HG02943 (cell line): ENCODE results near the gene KIF27.
"Not testable (repeated sequence)": the region's sequence is repeated elsewhere in the genome, so short reads cannot be mapped to it uniquely, and the experiment has no call there.

Source experiments
- ATAC-seq: cut with Tn5 transposase; IDR thresholded peaks from one replicate; pipeline ENCODE4 v1.9.1; 2021; ENCODE audit warnings: mild to moderate bottlenecking, low read depth, moderate library complexity; ENCODE audit not compliant: unreplicated experiment

KIF27 gene

DNA sequence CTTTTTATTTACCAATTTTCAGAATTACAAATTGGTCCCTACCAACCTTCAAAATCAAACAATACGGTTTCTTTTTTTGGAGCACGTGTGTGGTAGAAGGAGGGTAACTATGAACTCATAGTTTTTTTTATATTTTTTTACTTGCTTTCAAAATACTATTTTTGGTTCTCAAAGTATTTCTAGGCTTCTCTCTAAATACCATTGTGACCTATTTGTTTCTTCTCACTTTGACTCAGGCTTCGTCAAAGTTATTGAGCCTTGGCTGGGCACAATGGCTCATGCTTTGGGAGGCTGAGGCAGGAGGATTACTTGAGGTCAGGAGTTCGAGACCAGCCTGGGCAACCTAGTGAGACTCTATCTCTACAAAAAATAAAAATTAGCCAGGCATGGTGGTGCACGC, 11.6 kb upstream of the KIF27 start:
- no peak for ATAC-seq

DNA sequence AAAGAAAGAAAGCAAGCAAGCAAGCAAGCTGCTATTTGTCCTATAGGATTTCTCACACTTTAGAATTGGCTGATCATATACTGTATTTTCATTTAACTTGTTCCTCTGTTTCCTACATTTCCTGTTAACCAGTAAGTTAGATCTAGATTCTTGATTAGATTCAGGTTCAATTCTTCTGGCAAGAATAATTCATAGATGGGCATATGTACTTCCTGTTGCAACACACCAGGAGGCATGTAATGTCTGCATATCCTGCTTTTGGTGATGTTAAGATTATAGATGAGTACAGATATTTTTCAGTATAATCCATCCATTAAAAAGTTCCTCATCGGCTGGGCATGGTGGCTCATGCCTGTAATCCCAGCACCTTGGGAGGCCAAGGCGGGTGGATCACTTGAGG, 10.8 kb upstream of the KIF27 start:
- no peak for ATAC-seq

DNA sequence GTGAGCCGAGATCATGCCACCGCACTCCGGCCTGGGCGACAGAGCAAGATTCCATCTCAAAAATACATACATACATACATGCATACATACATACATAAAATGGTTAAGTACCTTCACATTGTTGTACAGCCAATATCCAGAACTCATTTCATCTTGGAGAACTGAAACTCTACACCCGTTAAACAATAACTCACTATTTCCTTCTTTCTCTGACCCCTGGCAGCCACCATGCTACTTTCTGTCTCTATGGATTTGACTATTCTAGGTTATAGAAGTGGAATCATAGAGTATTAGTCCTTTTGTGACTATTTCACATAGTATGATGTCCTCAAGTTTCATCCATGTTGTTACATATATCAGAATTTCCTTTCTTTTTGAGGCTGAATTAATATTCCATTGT, 9.6 kb upstream of the KIF27 start:
- no peak for ATAC-seq

DNA sequence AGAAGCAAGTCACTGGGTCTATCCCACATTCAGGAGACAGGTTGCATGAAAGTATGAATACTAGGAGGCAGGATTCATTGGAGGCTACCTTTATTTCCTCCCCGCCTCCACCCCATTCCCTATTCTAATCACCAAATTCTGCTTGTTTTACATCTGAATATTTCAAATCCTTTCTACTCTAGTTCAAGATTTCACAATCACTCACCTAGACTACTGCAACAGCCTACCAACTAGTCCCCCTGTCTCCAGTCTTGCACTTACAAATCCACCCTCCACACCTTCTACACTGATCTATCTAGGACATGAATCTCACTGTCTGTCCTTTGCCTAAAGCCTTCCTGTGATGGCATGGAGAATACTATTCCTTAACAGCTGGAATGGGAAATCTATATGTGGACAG, 6.4 kb upstream of the KIF27 start:
- ATAC-seq: no peak

DNA sequence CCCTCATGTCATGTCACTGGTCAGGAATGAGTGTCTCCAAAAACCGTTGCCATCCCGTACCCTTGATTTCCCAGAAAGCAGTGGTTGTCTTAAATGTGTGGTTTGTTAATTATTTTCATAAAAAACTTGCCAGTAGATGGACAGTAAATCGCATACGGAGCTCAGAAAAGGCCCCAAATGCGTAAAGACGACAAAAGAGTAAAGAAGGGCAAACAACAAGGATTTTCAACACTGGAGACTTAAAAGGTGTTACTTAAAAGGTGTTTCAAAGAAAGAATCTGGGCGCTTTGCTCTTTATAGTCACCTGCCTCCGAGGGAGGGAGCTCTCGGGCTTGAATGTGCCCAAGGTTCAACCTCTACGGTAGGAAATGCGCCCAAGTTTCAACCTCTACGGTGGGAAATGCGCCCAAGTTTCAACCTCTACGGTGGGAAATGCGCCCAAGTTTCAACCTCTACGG, 734 bp downstream of the KIF27 start:
- ATAC-seq: peak; percentile 20

DNA sequence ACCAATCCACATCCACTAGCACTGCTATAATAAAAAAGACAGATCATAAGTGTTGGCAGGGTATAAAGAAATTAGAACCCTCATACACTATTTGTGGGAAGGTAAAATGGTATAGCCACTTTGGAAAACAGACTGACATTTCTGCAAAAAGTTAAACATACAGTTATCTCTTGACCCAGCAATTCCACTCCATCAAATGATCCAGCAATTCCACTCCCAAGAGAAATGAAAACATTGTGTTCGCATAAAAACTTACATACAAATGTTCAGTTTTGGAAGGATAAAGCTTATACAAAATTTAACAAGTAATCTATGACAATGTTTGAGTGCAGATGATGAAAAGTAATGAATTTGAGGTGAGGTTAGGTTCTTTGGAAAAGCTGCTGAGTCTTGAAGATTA, 2.1 kb downstream of the KIF27 start:
- ATAC-seq: no peak

DNA sequence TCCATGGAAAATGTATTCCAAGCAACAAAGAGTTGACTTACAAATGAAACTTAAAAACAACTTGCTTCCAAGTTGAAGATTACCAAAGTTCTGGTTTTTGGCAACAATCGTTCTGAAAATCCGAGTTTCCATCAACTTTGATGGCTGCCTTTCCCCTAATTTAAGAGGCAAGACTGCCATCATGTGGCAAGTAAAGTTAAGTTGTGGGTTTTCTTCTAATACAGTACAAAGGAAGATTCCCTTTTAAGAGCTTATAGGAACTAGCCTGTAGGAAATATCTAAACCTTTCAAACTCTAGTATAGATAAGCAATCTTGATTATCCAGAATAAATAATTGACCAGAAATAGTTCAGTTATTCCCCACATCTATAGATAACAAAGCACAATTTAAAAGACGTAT, 9.0 kb downstream of the KIF27 start:
- ATAC-seq: not testable (repeated sequence)

DNA sequence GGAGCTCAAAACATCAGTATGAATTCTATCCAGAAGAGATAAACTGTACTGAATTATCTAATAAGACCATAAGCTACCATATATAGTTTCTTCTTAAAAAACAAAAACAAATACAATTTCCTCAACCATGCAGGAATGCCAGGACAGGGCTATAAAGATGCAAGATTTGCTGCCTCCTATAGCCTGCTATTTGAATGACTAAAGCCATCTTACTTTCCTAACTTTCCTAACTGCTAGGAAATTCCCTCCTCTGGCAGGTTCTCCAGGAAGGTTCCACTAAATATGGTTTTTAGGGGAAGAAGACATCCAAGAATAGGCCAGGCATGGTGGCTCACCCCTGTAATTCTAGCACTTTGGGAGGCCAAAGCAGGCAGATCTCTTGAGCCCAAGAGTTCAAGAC, 15.1 kb downstream of the KIF27 start:
- no peak for ATAC-seq

DNA sequence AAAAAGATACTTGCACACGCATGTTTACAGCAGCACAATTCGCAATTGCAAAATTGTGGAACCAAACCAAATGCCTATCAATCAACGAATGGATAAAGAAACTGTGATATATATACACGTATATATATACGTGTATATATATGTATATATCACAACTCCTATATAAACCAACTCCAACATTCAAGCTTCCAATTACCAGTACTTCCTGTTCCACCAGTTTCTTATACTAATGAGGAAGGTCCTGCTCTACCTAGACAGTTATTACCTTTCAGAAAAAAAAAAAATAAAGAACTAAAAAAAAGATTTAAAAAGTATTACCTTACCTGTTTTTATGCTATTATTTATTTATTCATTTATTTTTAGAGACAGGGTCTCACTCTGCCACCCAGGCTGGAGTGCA, 20.6 kb downstream of the KIF27 start:
- ATAC-seq: not testable (repeated sequence)

DNA sequence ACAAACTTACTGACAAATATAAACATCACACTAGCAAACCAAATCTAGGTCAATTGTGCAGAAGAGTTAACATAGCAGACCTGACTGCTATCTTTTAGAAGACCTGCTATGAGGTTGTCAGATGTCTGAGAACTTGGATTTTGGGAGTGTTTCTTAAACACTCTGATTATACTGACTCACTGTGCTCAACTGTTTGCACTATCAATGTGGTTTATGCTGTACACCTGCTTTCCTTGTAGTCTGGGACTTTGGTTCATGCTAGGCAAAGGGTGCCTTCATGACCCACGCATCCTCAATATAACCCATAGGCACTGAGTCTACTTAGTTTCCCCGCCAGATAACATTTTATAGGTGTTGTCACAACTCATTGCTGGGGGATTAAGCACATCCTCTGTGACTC, 26.9 kb downstream of the KIF27 start:
- ATAC-seq: not testable (repeated sequence)

DNA sequence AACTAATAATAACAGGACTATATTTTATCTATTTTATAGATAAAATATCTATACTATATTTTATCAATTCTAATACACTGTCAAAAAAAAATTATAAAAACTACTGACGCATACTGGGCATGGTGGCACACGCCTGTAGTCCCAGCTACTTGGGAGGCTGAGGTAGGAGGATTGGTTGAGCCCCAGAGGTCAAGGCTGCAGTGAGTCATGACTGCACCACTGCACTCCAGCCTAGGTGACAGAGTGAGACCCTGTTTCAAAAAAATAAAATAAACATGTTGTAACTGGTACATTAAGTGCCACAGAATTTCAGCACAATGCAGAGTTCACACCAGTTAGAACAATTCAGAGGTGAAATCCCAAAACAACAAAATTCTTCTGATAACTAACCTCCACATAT, 34.7 kb downstream of the KIF27 start:
- not testable (repeated sequence) for ATAC-seq

DNA sequence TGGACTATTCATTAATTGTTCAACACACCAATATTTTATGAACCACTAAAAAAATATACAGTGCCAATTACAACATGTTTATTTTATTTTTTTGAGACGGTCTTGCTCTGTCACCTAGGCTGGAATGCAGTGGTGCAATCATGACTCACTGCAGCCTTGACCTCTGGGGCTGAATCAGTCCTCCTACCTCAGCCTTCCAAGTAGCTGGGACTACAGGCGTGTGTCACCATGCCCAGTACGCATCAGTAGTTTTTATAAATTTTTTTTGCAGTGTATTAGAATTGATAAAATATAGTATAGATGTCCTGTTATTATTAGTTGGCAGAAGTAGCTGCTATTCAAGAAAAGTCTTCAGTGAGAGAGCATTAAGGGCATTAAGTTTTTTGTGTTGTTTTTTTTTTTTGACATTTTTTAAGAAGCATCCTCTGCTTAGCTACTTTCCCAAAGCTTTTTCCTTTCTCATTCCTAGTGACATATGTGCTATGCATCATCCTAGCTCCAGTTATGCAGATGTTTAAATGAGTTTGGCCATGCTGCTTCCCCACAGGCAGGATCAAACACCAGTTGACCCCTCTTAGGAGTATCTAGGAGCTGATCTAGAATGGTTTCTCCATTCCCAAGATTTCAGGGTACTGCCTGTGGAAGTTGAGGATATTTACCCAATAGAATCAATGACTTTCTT, 35.5 kb downstream of the KIF27 start:
- not testable (repeated sequence) for ATAC-seq

DNA sequence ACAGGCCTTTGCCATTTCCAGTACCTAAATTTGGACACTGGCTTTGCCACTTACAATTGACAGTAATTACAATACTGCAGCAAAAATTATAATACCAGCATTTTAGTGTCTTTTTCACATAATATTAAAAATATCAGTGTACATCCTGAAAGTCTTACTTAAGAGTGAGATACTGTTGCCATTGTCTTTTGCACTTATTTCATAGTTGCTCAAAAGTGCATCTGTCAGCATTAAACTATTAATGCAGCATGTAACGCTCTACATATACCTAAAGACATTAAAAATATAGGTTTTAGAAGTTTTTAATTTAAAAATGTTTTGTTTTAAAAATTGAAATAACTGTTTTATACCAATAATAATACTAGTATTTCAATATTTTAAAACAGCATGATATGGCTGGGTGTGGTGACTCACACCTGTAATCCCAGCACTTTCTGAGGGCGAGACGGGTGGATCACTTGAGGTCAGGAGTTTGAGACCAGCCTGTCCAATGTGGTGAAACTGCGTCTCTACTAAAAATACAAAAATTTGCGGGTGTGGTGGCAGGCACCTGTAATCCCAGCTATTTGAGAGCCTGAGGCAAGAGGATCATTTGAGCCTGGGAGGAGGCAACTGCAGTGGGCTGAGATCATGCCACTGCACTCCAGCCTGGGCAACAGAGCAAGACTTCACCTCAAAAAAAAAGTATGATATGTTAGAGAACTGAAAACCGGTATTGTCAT, 39.4 kb downstream of the KIF27 start:
- not testable (repeated sequence) for ATAC-seq

DNA sequence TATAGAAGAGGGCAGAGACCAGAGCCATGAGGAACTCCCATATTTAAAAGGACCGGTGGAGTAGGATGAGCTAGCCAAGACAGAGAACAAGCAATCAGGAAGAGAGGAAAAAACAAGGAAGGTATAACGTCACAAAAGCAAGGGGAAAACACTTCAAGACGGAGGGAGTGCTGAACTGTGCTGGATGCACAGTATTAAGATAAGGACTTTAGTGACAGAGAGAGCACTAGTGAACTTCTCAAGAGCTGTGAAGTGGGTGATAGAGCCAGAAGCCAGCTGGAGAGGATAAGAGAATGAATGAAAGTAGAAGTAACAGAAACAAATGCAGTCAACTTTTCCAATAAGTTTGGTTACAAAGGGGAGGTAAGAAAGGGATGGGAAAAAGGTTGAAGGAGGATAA, 45.7 kb downstream of the KIF27 start:
- not testable (repeated sequence) for ATAC-seq

DNA sequence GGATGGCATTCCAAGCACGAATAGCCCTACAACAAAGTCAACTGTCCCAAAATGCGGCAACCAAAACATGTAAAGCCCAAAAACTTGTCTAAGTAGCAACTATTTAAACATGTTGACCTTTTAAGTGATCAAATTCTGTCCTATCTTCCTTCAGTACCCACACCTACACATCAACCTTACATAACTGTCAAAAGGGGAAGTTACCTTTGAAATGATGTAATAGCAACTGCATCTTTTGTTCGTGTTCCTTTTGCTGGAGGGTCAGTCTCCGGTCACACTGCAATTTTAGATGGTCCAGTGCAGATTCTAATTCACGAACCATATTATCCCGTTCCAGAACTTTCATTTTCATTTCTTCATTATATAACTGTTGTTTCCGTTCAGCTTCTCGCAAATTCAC, 71.3 kb downstream of the KIF27 start:
- ATAC-seq: not testable (repeated sequence)

DNA sequence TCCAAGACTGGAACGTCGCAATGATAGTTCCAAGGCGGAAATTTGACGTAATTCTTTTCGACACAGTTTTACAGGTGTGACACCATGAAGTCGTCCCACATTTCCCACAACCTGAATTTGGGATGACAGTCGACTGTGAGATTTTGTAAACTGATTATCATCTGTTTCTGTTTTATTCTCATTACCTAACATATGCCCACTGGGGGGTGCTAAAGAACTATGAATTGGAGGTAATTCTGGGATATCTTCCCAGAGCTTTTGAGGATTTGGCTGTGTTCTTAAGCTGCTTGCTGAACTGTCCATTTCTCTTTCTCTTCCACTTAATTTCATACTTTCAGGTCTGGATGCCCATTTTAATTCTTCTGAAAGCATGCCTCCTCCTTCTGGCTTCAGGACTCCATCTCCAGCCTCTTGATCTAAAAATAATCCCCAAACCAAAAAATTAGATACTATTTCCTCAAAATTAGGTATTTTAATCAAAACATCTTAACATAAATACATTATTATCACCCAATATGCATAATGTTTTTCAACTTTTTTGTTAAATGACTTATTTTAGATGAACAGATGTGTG, 84.1 kb downstream of the KIF27 start:
- not testable (repeated sequence) for ATAC-seq

DNA sequence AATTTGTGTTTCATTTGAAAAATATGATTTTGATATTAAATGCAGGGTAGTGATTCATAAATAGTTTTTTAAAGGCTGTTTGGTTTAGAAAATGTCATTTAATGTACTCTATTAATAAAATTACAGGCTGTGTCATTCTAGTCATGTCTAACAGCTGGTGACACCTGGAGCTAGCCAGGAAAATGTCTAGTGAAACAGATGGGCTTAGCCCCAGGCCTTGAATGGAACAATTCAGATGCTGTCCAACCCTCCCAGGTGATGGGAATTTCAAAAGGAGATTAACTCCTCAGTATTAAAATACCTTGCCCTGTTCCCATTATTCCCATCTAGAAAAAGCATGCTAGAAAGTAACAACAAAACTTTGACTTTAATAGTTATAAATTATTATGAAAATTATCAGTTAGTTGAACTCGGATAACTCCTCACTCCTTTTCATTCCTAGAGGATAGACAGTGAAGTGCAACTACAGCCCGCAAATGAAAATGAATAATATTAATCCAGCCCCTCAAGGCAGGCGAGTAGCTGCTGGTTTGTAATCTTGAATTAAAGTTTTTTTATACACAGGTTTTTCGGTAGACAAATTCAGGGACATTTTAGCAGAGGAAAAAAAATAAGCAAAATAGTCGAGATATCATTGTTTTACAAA, 90.7 kb downstream of the KIF27 start:
- ATAC-seq: not testable (repeated sequence)

DNA sequence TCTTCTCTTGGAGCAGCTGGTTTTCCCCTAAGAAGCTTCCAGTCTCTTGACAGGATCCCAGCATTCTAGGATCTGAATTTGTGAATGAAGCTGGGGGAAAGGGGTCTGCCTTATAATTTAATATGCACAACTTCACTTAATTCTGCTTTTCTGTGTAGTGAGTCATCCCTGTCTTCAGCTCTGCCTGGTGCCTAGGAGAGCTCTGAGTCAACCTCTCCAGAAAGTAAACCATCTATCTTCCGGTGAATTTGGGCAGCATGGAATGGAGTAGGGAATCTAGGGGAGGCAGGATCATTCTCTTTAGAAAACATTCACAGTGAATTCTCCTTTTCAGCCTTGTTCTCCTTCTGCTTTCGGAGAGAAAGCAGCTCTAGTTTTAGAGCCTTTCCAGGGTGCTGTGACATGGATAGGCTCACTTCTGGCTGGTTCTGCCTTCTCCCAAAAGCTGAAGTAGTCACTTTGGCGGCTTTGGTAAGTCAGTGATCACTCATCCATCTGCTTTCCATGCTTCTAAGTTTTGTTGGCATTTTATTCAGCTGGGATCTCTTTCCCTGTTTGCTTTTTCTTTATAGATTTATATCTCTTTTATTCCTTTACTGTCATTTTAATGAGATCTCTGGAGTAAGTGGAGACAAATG, 96.1 kb downstream of the KIF27 start:
- ATAC-seq: not testable (repeated sequence)

DNA sequence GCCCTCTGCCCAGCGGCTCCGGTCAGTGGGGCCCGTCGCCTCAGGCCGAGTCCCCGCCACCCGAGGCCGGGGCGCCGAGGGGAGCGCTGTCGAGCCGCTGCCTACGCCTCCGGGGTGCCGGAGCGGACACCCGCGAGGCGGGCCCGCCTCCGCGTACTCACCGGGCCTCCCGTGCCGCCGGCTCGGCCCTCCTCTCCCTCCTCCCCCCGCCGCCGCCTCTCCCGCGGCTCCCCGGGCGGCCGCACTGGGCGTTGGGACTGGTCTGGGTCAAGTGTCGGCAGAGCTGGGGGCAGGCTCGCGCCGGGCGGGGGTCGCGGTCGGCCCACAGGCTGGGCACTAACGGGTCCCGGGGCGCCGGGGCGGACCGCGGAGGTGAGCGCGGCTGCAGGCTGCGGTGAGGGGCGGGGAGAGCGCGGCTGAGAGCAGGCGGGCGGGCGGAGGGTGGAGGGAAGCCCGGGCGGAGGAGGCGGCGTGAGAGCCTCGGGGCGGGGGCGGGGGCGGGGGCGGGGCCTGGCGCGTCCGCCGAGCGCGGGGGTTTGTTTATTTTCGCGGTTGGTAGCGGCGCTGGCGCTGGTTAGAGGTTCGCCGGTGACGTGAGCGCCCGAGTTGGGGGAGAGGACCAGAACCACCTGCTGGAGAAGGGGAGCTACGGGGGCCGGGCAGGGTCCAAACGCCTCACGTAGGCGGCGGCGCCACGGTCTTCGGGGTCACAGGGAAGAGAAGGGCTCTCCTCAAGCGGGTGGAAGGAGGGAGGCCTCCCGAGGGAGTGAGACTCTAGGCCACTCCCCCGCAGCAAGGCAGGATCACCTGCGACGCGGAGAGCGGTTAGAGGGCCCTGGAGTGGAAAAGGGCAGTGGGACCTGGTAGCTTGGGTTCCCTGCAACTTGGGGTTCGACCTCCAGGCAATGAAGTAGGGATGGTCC, 103.6 kb downstream of the KIF27 start, which contains the start of gene GKAP1:
Gene GKAP1, minus strand, starts transcription at position 414 of the 923 bp plus-strand sequence. CDS start 11,252 bp downstream, outside the sequence.
- peak; percentile 76 for ATAC-seq

DNA sequence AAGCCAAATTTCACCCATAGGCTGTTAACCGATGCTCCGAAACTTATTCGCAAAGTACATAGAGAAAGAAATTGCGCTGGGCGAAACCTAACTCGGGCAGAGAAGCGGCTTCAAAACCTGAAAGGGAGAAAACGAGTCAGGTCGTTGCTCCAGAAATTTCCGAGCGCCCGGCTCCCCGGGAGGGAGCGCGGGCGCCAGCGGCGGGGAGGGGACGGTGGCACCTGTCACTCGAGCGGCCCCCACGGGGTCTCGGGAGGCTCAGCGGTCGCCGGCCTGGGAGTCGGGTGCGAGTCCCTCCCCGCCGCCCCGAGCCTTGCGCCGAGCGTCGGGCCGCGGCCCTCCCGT, 104.2 kb downstream of the KIF27 start:
- peak; percentile 13 for ATAC-seq
